Activated naive CD4-positive, alpha-beta T cell (primary cell): ENCODE data around the gene NUP93.
"Not testable (repeated sequence)": the region's sequence is repeated elsewhere in the genome, so short reads cannot be mapped to it uniquely, and the experiment has no call there.

ENCODE experiments used
- DNase-seq, 4 experiments: peaks; one replicate each; lab custom pipeline; 2025; lab: John Stamatoyannopoulos, UW

NUP93 gene

DNA sequence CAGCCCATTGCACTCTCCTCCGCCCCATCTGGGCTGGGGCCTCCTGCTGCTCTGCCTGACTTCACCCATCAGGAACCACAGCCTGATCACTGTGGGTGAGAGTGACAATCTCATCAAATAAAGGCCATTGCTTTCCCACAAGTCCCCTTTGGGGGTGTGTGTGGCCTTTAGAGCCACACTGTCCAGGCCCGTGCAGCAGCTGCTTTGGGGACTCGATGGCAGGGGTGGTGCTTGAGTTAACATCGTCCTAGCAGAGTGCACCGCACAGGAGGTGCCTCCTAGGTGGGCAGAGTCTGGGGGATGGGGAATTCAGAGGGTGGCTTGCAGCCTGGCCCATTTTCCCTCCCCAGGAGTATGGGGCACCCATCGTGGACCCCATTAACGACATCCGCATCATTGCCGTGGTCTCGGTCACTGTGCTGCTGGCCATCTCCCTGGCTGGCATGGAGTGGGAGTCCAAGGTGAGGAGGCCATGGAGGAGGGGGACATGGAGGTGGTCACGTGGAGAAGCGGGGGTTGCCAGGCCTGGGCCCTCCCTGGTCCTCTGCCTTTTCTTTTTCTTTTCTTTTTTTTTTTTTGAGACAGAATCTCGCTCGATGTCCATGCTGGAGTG lies 140.5 kb downstream of the NUP93 start:
- DNase-seq = no peak

DNA sequence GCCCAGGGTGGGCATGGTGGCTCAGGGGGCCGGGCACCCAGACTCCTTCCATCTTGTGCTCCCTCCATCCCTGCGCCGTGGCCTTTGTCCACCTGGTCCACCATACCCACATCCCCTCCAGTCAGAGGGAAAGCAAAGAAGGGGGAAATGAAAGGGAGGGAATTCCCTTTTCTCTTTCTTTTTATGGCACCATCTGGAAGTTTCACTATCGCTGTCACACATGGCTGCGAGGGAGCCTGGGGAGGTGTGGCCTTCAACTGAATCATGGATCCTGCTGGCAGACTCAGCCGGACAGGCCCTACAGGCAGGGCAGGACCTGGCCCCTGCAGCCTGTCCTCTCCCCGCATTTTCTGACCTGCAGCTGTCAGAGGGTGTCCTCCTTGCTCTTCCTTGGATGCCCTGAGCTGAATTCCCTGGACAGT lies 141.3 kb downstream of the NUP93 start:
- DNase-seq = no peak

DNA sequence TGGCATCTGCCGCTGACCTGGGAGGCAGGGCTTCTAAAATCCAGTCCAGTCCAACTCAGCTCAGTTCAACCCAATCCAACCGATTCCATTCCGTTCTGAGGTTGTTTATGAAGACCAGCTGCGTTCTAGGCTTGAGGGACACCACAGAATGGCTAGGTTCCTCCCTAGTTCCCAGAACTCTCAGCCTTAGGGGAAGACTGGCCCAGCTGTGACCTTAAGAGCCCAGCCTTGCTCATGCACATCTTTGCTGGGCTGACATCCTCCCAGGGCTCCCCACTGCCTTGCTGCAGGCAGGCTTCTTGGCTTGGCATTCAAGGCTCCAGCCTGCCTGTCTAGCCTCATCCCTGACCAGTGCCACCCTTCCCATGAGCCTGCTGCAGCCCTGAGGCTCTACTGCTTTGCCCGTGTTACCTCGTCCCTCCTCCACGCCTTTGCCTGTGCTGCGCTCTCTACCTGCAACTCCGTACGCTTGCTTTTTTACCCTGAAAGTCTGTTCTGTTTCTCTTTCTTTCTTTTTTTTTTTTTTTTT lies 143.0 kb downstream of the NUP93 start:
- no peak for DNase-seq

DNA sequence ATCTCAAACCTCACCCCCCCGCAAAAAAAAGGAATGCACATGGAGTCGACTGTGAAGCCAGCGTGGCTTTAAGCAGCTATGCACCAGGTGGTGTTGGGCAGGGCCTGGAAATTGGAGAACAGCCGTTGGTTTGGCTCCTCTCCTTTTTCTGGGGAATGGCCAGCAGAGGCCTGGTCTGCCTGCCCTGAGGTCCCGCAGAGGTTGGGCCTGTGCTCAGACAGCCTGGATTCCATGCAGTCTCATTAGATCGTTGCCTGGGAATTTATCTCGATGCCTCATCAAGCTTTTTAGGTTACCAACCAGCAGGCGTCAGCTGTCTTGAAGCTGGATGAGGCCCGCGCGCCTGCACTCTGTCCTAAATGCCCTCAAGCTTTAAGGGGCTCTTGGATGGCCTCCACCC lies 144.9 kb downstream of the NUP93 start:
- no peak for DNase-seq

GRCh38 chr16:56876048-56876447 lies 146.1 kb downstream of the NUP93 start:
- DNase-seq = no peak

- no peak for DNase-seq
Observed at GRCh38 chr16:56877486-56878182, 147.7 kb downstream of the NUP93 start.

- no peak for DNase-seq
Observed at GRCh38 chr16:56878282-56878854, 148.4 kb downstream of the NUP93 start.

GRCh38 chr16:56879276-56879675 lies 149.3 kb downstream of the NUP93 start:
- DNase-seq = no peak

DNA sequence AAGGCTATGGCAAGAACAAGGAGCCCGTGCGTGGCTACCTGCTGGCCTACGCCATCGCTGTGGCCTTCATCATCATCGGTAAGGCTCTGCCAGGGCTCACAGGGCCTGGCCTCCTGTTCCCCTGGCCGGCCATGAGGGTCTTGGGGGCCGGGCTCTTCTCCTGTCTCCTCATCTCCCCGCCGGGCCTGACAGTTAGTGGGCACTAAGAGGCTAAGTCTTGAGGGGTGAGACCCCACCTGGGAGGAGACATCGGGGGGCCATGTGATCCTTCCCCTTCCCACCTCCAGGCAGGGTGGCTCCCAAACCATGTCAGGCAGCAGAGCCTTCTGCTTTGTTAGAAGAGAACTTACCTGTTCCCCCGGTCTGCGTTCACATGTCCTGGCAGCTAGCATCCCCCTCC lies 150.2 kb downstream of the NUP93 start:
- no peak for DNase-seq

GRCh38 chr16:56880685-56881084 lies 150.8 kb downstream of the NUP93 start:
- no peak for DNase-seq

- no peak for DNase-seq
Observed at GRCh38 chr16:56882077-56882800, 152.3 kb downstream of the NUP93 start.

- DNase-seq = no peak
Observed at GRCh38 chr16:56883586-56883985, 153.7 kb downstream of the NUP93 start.

- no peak for DNase-seq
Observed at GRCh38 chr16:56884026-56884582, 154.2 kb downstream of the NUP93 start.

DNA sequence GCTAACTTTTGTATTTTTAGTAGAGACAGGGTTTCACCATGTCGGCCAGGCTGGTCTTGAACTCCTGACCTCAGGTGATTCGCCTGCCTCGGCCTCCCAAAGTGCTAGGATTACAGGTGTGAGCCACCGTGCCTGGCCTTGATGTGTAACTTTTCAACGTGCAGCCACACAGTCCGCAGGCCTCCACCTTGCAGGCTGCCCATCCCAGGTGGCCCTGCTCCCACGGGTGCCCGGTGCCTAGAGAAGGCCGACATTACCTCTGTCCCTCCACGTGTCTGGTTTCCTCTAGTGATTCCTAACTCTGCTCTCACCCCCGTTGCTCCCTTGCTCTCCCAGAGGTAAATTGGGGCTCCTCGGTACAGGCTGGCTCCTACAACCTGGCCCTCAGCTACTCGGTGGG lies 155.0 kb downstream of the NUP93 start:
- DNase-seq = not testable (repeated sequence)

GRCh38 chr16:56885446-56886162 lies 155.7 kb downstream of the NUP93 start:
- no peak for DNase-seq

- no peak for DNase-seq
Observed at GRCh38 chr16:56886296-56886695, 156.4 kb downstream of the NUP93 start.

GRCh38 chr16:56886826-56887225 lies 156.9 kb downstream of the NUP93 start:
- DNase-seq = no peak

GRCh38 chr16:56888806-56889205 lies 158.9 kb downstream of the NUP93 start:
- DNase-seq = no peak

DNA sequence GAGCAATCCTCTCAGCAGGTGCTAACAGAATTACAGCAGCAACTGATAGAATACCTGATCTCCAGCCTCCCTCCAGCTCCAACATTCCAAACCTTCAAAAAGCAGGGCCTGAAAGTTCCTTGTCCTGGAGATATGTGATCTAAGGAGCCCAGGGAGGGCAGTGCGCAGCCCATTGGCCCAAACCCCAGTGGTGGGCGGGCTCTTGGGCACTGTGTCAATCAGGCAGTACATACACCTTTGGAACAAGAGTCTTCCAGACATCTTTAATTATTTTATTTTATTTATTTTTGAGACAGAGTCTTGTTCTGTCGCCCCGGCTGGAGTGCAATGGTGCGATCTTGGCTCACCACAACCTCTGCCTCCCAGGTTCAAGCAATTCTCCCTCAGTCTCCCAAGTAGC lies 159.3 kb downstream of the NUP93 start:
- DNase-seq = no peak

DNA sequence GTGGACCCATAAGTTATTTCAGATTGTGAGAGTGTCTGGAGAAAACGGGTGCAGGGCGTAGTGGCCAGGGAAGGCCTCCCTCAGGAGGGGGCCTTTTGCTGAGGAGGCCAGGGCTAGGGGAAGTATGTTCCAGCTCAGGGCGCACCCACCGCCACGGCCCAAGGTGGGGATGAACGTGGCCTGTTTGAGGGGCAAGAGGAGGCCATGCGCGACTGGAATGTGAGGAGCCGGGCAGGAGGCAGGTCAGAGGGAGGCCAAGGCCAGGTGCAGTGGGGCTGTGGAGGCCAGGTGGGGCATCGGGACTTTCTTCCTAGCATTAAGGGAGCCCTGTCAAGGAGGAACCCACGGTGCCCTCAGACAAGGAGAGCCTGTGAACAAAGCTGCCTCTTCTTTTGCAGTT lies 161.8 kb downstream of the NUP93 start:
- DNase-seq = no peak

GRCh38 chr16:56892705-56893104 lies 162.8 kb downstream of the NUP93 start:
- DNase-seq = no peak
